Loucy (cell line): Measurements from ENCODE around the gene FANCC.

ENCODE experiments used
- CTCF ChIP-seq: fragments of 200-600 bp; sonication (generic); conservative IDR thresholded peaks from 2 replicates; pipeline ENCODE4 v1.5.1; 2014; ENCODE audit warnings: mild to moderate bottlenecking, antibody characterized with exemption, low read length
- EZH2phosphoT487 ChIP-seq: fragments of 200-600 bp; IDR thresholded peaks from 2 replicates; pipeline ENCODE4 v1.6.1; 2018; ENCODE audit warnings: antibody characterized with exemption, mild to moderate bottlenecking, moderate library complexity, borderline replicate concordance

DNA sequence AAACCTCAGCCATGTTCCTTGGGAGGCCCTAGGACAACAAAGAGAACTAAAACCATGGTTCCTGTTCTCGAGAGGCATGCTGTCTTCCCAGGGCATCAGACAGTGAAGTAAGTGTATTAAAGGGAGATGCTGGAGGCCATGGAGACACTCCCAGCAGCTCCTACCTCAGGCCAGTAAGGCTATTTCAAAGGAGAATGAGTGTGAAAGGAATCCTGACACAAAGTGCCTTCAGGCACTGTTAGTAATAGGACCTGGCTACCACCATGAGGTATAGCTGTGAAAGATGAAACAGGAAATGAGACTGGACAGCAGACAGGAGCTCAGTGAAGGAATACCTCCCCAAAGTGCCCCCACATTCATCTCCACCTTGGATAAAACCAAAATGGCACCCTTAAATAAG lies 71.0 kb downstream of the FANCC start:
- TF ChIP-seq EZH2phosphoT487 (no peak), CTCF (no peak)
